DOHH2 (cell line): ENCODE data around the gene GOSR2.

Experiments used
- H3F3A ChIP-seq: fragments of 200-600 bp; sonication (generic), shearing (Covaris generic); 2 replicates; pipeline ENCODE4 v1.6.0; 2016; ENCODE audit warnings: antibody characterized with exemption, mild to moderate bottlenecking; ENCODE audit not compliant: control insufficient read depth, insufficient read depth
- H3K27ac ChIP-seq: fragments of 200-600 bp; sonication (generic); 2 replicates; pipeline ENCODE4 v1.5.1; 2014; ENCODE audit warnings: low read depth, mild to moderate bottlenecking, low read length, moderate library complexity
- H3K27me3 ChIP-seq: fragments of 200-600 bp; sonication (generic); 2 replicates; pipeline ENCODE4 v1.6.1; 2014; ENCODE audit warnings: mild to moderate bottlenecking, low read length, mixed read lengths; ENCODE audit not compliant: control insufficient read depth
- H3K36me3 ChIP-seq: fragments of 200-600 bp; sonication (generic); 2 replicates; pipeline ENCODE4 v1.6.1; 2014; ENCODE audit warnings: mild to moderate bottlenecking, low read length, moderate library complexity, mixed read lengths; ENCODE audit not compliant: control insufficient read depth
- H3K4me1 ChIP-seq: fragments of 200-600 bp; sonication (generic); 2 replicates; pipeline ENCODE4 v1.6.1; 2014; ENCODE audit warnings: mild to moderate bottlenecking, low read length, mixed read lengths; ENCODE audit not compliant: control insufficient read depth
- H3K4me2 ChIP-seq: fragments of 200-600 bp; sonication (generic); 2 replicates; pipeline ENCODE4 v1.6.0; 2014; ENCODE audit warnings: mild to moderate bottlenecking, low read length, moderate library complexity
- H3K4me3 ChIP-seq: fragments of 200-600 bp; sonication (generic); 2 replicates; pipeline ENCODE4 v1.5.1; 2014; ENCODE audit warnings: mild to moderate bottlenecking, low read length, mixed read lengths
- H3K79me2 ChIP-seq: fragments of 200-600 bp; sonication (generic); 2 replicates; pipeline ENCODE4 v1.6.1; 2014; ENCODE audit warnings: mild to moderate bottlenecking, low read length, mixed read lengths; ENCODE audit not compliant: control insufficient read depth
- H3K9me2 ChIP-seq: fragments of 200-600 bp; sonication (generic); replicated peaks from 2 replicates; pipeline ENCODE4 v1.6.1; 2014; ENCODE audit warnings: mild to moderate bottlenecking, low read length, mixed read lengths; ENCODE audit not compliant: control insufficient read depth
- H3K9me3 ChIP-seq: fragments of 200-600 bp; sonication (generic); 2 replicates; pipeline ENCODE4 v1.6.1; 2014; ENCODE audit warnings: antibody characterized with exemption, low read length, mixed read lengths; ENCODE audit not compliant: control insufficient read depth, insufficient read depth
- H4K20me1 ChIP-seq: fragments of 200-600 bp; sonication (generic); 2 replicates; pipeline ENCODE4 v1.6.0; 2014; ENCODE audit warnings: low read depth, mild to moderate bottlenecking, antibody characterized with exemption, low read length, moderate library complexity; ENCODE audit not compliant: control insufficient read depth, insufficient read depth
- CTCF ChIP-seq: fragments of 200-600 bp; sonication (generic); IDR thresholded peaks from one replicate; pipeline ENCODE4 v1.5.1; 2014; ENCODE audit warnings: antibody characterized with exemption, mild to moderate bottlenecking, low read depth, low read length; ENCODE audit not compliant: poor library complexity, severe bottlenecking
- EZH2phosphoT487 ChIP-seq: fragments of 200-600 bp; sonication (generic); IDR thresholded peaks from 2 replicates; pipeline ENCODE4 v1.6.1; 2017; ENCODE audit warnings: borderline replicate concordance, mild to moderate bottlenecking, antibody characterized with exemption, low read length, moderate library complexity, mixed read lengths

GOSR2 gene

GRCh38 chr17:46922487-46922803 is 515 bp upstream of the GOSR2 start:
- no peaks in the 10 kb centered on the region for H3K27me3 ChIP-seq
- TF ChIP-seq CTCF (no peak), EZH2phosphoT487 (no peak)
- H3K4me1 ChIP-seq = peaks cover 11% of the 10 kb centered on the region
- peaks cover 46% of the 10 kb centered on the region for H3K79me2 ChIP-seq
- peak overlapping the region; percentile 69 for H3K4me2 ChIP-seq
- peak overlapping the region; percentile 78 for H3K27ac ChIP-seq
- H3K4me3 ChIP-seq = peak overlapping the region; percentile 77
- no peaks in the 10 kb centered on the region for H3K9me3 ChIP-seq
- no peaks in the 10 kb centered on the region for H3F3A ChIP-seq
- peaks cover 10% of the 10 kb centered on the region; the same call in 1 of the 2 replicates for H4K20me1 ChIP-seq
- peaks cover 6% of the 10 kb centered on the region for H3K36me3 ChIP-seq
- H3K9me2 ChIP-seq = no peaks in the 10 kb centered on the region

- H4K20me1 ChIP-seq = peaks cover 10% of the 10 kb centered on the region; the same call in 1 of the 2 replicates
- no peaks in the 10 kb centered on the region for H3K9me2 ChIP-seq
- peaks cover 22% of the 10 kb centered on the region for H3K36me3 ChIP-seq
- TF ChIP-seq EZH2phosphoT487 = no peak
- no peak for TF ChIP-seq CTCF
- peak overlapping the region; percentile 69; the same call in 1 of the 2 replicates for H3K4me2 ChIP-seq
- H3K9me3 ChIP-seq = no peaks in the 10 kb centered on the region
- no peaks in the 10 kb centered on the region for H3F3A ChIP-seq
- H3K4me3 ChIP-seq = no peak overlapping the region
- H3K27ac ChIP-seq = no peak overlapping the region
- no peaks in the 10 kb centered on the region for H3K27me3 ChIP-seq
- peaks cover 68% of the 10 kb centered on the region for H3K79me2 ChIP-seq
- peaks cover 11% of the 10 kb centered on the region for H3K4me1 ChIP-seq
Observed at GRCh38 chr17:46925185-46925868, 2.4 kb downstream of the GOSR2 start.

GRCh38 chr17:46928467-46929261 is 5.7 kb downstream of the GOSR2 start:
- H3K79me2 ChIP-seq = peaks cover 60% of the 10 kb centered on the region
- H3K27me3 ChIP-seq = no peaks in the 10 kb centered on the region
- H3K4me3 ChIP-seq = no peak overlapping the region
- no peak overlapping the region for H3K4me2 ChIP-seq
- no peak overlapping the region for H3K27ac ChIP-seq
- no peaks in the 10 kb centered on the region for H3F3A ChIP-seq
- peaks cover 54% of the 10 kb centered on the region for H3K36me3 ChIP-seq
- peaks cover 10% of the 10 kb centered on the region; the same call in 1 of the 2 replicates for H4K20me1 ChIP-seq
- no peaks in the 10 kb centered on the region for H3K9me3 ChIP-seq
- H3K4me1 ChIP-seq = peaks cover 11% of the 10 kb centered on the region
- H3K9me2 ChIP-seq = no peaks in the 10 kb centered on the region
- TF ChIP-seq EZH2phosphoT487 (no peak), CTCF (no peak)
